Hepatocyte (in vitro differentiated cells): ENCODE measurements around the gene NRG2.

Source experiments
- CTCF ChIP-seq: fragments of 200-600 bp; sonication (generic); IDR thresholded peaks from 2 replicates; pipeline ENCODE4 v1.5.1; 2016; ENCODE audit warnings: antibody characterized with exemption, mild to moderate bottlenecking; ENCODE audit not compliant: poor library complexity
- EZH2 ChIP-seq: fragments of 200-600 bp; sonication (generic); IDR thresholded peaks from 2 replicates; pipeline ENCODE4 v1.6.1; 2016; ENCODE audit warnings: antibody characterized with exemption, mild to moderate bottlenecking, borderline replicate concordance
- EZH2phosphoT487 ChIP-seq: fragments of 200-600 bp; sonication (generic); IDR thresholded peaks from one replicate; pipeline ENCODE4 v1.6.1; 2018; ENCODE audit warnings: antibody characterized with exemption, mild to moderate bottlenecking, low read depth, moderate library complexity; ENCODE audit not compliant: unreplicated experiment, severe bottlenecking

GRCh38 chr5:140041099-140041491 lies 2.0 kb downstream of the NRG2 start:
- no peak for TF ChIP-seq EZH2
- TF ChIP-seq CTCF = no peak
- no peak for TF ChIP-seq EZH2phosphoT487
